H1 (cell line): ENCODE measurements around the gene UBE2E1.

ENCODE experiments used
- CHD2 ChIP-seq: IDR thresholded peaks from 2 replicates; pipeline ENCODE4 v1.6.1; 2012; ENCODE audit warnings: low read length, improper control_type of control experiment
- CTCF ChIP-seq, 3 experiments: IDR thresholded peaks; 1 replicate in 2 of 3; 2 replicates in 1 of 3; pipeline versions ENCODE4 v1.5.1 to v1.6.1; 2011; ENCODE audit warnings: low read length in 3 of 3, mild to moderate bottlenecking in 3 of 3, inconsistent platforms in 2 of 3, low read depth in 1 of 3, moderate library complexity in 1 of 3; ENCODE audit not compliant: insufficient read depth in 1 of 3; ENCODE audit errors: control extremely low read depth in 1 of 3
- JUN ChIP-seq: IDR thresholded peaks from 2 replicates; pipeline ENCODE4 v1.6.1; 2011; ENCODE audit warnings: low read depth, mild to moderate bottlenecking, improper control_type of control experiment, low read length
- JUND ChIP-seq: IDR thresholded peaks from 2 replicates; pipeline ENCODE4 v1.6.1; 2011; ENCODE audit warnings: mild to moderate bottlenecking, improper control_type of control experiment, low read length
- MAFK ChIP-seq: IDR thresholded peaks from 2 replicates; pipeline ENCODE4 v1.6.1; 2012; ENCODE audit warnings: low read depth, mild to moderate bottlenecking, improper control_type of control experiment, low read length
- POLR2AphosphoS5 ChIP-seq: IDR thresholded peaks from 2 replicates; pipeline ENCODE4 v1.6.1; 2011; ENCODE audit warnings: low read depth, low read length
- RAD21 ChIP-seq, 2 experiments: IDR thresholded peaks in 1 of 2; conservative IDR thresholded peaks in 1 of 2; 2 replicates each; pipeline ENCODE4 v1.6.1; 2011; ENCODE audit warnings: low read depth in 2 of 2, low read length in 2 of 2, improper control_type of control experiment in 1 of 2, inconsistent platforms in 1 of 2, mild to moderate bottlenecking in 1 of 2, moderate library complexity in 1 of 2
- RFX5 ChIP-seq: IDR thresholded peaks from 2 replicates; pipeline ENCODE4 v1.6.1; 2011; ENCODE audit warnings: low read depth, low read length, improper control_type of control experiment, borderline replicate concordance
- SIN3A ChIP-seq, 2 experiments: IDR thresholded peaks in 1 of 2; conservative IDR thresholded peaks in 1 of 2; 2 replicates each; pipeline ENCODE4 v1.6.1; 2011 to 2012; ENCODE audit warnings: low read length in 2 of 2, improper control_type of control experiment in 1 of 2, low read depth in 1 of 2, mild to moderate bottlenecking in 1 of 2
- SP1 ChIP-seq: IDR thresholded peaks from 2 replicates; pipeline ENCODE4 v1.6.1; 2011; ENCODE audit warnings: low read depth, low read length
- SUZ12 ChIP-seq: fragments of 200-600 bp; sonication (generic); IDR thresholded peaks from 2 replicates; pipeline ENCODE4 v1.6.1; 2012; ENCODE audit warnings: mild to moderate bottlenecking, inconsistent platforms, low read length, moderate library complexity, mixed read lengths
- TEAD4 ChIP-seq: IDR thresholded peaks from 2 replicates; pipeline ENCODE4 v1.6.1; 2012; ENCODE audit warnings: low read depth, low read length, inconsistent platforms, mixed read lengths
- TF ChIP-seq, protein P1 (sequence below): IDR thresholded peaks from 2 replicates; pipeline ENCODE4 v1.6.1; 2011; ENCODE audit warnings: low read length, improper control_type of control experiment

DNA sequence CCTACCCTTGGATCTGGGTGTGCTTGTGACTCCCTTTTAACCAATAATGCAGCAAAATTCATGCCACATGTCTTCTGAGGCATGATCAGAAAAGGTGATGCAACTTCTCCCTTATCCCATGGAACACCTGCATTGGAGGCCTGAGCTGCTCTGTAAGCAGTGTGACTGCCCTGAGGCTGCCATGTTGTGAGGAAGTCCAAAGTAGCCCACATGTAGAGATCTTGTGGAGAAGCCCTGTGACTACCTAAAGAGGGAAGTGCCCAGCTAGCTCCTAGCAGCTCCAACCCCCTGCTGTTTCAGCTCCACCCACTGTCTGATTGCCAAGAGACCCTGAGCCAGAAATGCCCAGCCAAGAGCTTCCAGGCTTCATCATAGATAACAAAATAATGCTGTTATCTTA, 132.9 kb downstream of the UBE2E1 start:
- no peak for TF ChIP-seq CTCF (IDR thresholded peaks at IDR 0.05; ENCODE audit: control extremely low read depth in 1 of 3, insufficient read depth in 1 of 3, low read depth in 1 of 3, low read length in 3 of 3)
- TF ChIP-seq MAFK, result no peak
- no peak for TF ChIP-seq SIN3A (conservative IDR thresholded peaks at IDR 0.05 in 1 of 2, IDR thresholded peaks at IDR 0.05 in 1 of 2; ENCODE audit: low read depth in 1 of 2, low read length in 2 of 2)
- TF ChIP-seq POLR2AphosphoS5, result no peak
- no peak for TF ChIP-seq SP1
- TF ChIP-seq JUN, result no peak
- TF ChIP-seq JUND, result no peak
- TF ChIP-seq SUZ12, result no peak
- no peak for TF ChIP-seq RAD21 (IDR thresholded peaks at IDR 0.05 in 1 of 2, conservative IDR thresholded peaks at IDR 0.05 in 1 of 2; ENCODE audit: low read depth in 2 of 2, low read length in 2 of 2)
- TF ChIP-seq TEAD4, result no peak
- TF ChIP-seq, protein P1, sequence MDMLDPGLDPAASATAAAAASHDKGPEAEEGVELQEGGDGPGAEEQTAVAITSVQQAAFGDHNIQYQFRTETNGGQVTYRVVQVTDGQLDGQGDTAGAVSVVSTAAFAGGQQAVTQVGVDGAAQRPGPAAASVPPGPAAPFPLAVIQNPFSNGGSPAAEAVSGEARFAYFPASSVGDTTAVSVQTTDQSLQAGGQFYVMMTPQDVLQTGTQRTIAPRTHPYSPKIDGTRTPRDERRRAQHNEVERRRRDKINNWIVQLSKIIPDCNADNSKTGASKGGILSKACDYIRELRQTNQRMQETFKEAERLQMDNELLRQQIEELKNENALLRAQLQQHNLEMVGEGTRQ, result no peak
- no peak for TF ChIP-seq CHD2
- no peak for TF ChIP-seq RFX5
